H9 (cell line): Measurements from ENCODE around the gene SPINT2. TPM values are rescaled to one million over a fixed set of nuclear protein-coding genes. Genes with fewer than 3 reads are reported as not detected.

Experiments
- DNase-seq: peaks from one replicate; pipeline ENCODE4 v3.0.0-alpha.2; 2017
- H2AFZ ChIP-seq: one replicate; pipeline ENCODE4 v1.6.1; 2013; ENCODE audit warnings: mild to moderate bottlenecking, low read length, control low read depth, moderate library complexity
- H2AK5ac ChIP-seq: 2 replicates; pipeline ENCODE4 v1.6.1; 2013; ENCODE audit warnings: low read length, control low read depth, mixed read lengths; ENCODE audit not compliant: insufficient read length
- H2BK120ac ChIP-seq: one replicate; pipeline ENCODE4 v1.6.1; 2013; ENCODE audit warnings: low read depth, mild to moderate bottlenecking, low read length, control low read depth, inconsistent platforms; ENCODE audit not compliant: poor library complexity, severe bottlenecking
- H2BK12ac ChIP-seq: 2 replicates; pipeline ENCODE4 v1.6.1; 2013; ENCODE audit warnings: low read length, control low read depth, mixed read lengths, low read depth; ENCODE audit not compliant: insufficient read length
- H2BK15ac ChIP-seq: 2 replicates; pipeline ENCODE4 v1.6.1; 2013; ENCODE audit warnings: low read depth, low read length, control low read depth
- H2BK20ac ChIP-seq: one replicate; pipeline ENCODE4 v1.6.1; 2013; ENCODE audit warnings: low read depth, mild to moderate bottlenecking, low read length, control low read depth, inconsistent platforms; ENCODE audit not compliant: poor library complexity, severe bottlenecking
- H2BK5ac ChIP-seq: 2 replicates; pipeline ENCODE4 v1.6.1; 2013; ENCODE audit warnings: low read length, control low read depth, mixed read lengths; ENCODE audit not compliant: insufficient read length
- H3K14ac ChIP-seq: 2 replicates; pipeline ENCODE4 v1.6.1; 2013; ENCODE audit warnings: low read length, control low read depth; ENCODE audit not compliant: insufficient read depth
- H3K18ac ChIP-seq: 2 replicates; pipeline ENCODE4 v1.6.1; 2013; ENCODE audit warnings: low read depth, mild to moderate bottlenecking, mixed read lengths, low read length, control low read depth; ENCODE audit not compliant: insufficient read length
- H3K23ac ChIP-seq: 2 replicates; pipeline ENCODE4 v1.6.1; 2013; ENCODE audit warnings: low read length, control low read depth, mixed read lengths, low read depth; ENCODE audit not compliant: insufficient read length
- H3K23me2 ChIP-seq: 2 replicates; pipeline ENCODE4 v1.6.1; 2013; ENCODE audit warnings: low read depth, mild to moderate bottlenecking, mixed read lengths, low read length, control low read depth; ENCODE audit not compliant: insufficient read length, poor library complexity, severe bottlenecking
- H3K27ac ChIP-seq: 2 replicates; pipeline ENCODE4 v1.5.1; 2013; ENCODE audit warnings: low read length, control low read depth, mixed read lengths, low read depth; ENCODE audit not compliant: insufficient read length
- H3K27me3 ChIP-seq: 2 replicates; pipeline ENCODE4 v1.6.1; 2013; ENCODE audit warnings: low read length, control low read depth, inconsistent platforms; ENCODE audit not compliant: insufficient read depth
- H3K4ac ChIP-seq: 2 replicates; pipeline ENCODE4 v1.6.1; 2013; ENCODE audit warnings: low read depth, mild to moderate bottlenecking, control low read depth, inconsistent platforms, low read length, moderate library complexity
- H3K4me1 ChIP-seq: 2 replicates; pipeline ENCODE4 v1.6.1; 2013; ENCODE audit warnings: low read length, control low read depth, inconsistent platforms; ENCODE audit not compliant: insufficient read depth
- H3K4me2 ChIP-seq: 2 replicates; pipeline ENCODE4 v1.6.1; 2013; ENCODE audit warnings: low read length, control low read depth, mixed read lengths; ENCODE audit not compliant: insufficient read length, insufficient read depth
- H3K56ac ChIP-seq: 2 replicates; pipeline ENCODE4 v1.6.1; 2013; ENCODE audit warnings: low read depth, mild to moderate bottlenecking, mixed read lengths, low read length, control low read depth; ENCODE audit not compliant: insufficient read length
- H3K79me1 ChIP-seq: 2 replicates; pipeline ENCODE4 v1.6.1; 2013; ENCODE audit warnings: low read depth, mild to moderate bottlenecking, moderate library complexity, low read length, control low read depth, inconsistent platforms; ENCODE audit not compliant: insufficient read depth, poor library complexity, severe bottlenecking
- H3K79me2 ChIP-seq: 2 replicates; pipeline ENCODE4 v1.6.1; 2013; ENCODE audit warnings: low read length, control low read depth, inconsistent platforms; ENCODE audit not compliant: insufficient read depth
- H3K9ac ChIP-seq: 2 replicates; pipeline ENCODE4 v1.6.1; 2013; ENCODE audit warnings: low read length, control low read depth, mixed read lengths; ENCODE audit not compliant: insufficient read length; ENCODE audit errors: extremely low read depth
- H3K9me3 ChIP-seq: one replicate; pipeline ENCODE4 v1.6.1; 2013; ENCODE audit warnings: low read depth, low read length, inconsistent platforms; ENCODE audit not compliant: control insufficient read depth
- H3T11ph ChIP-seq: one replicate; pipeline ENCODE4 v1.6.1; 2013; ENCODE audit warnings: mild to moderate bottlenecking, low read length, control low read depth, inconsistent platforms
- H4K20me1 ChIP-seq: one replicate; pipeline ENCODE4 v1.6.1; 2013; ENCODE audit not compliant: control insufficient read depth, insufficient read length, insufficient read depth
- H4K5ac ChIP-seq: 2 replicates; pipeline ENCODE4 v1.6.1; 2013; ENCODE audit warnings: low read depth, mild to moderate bottlenecking, mixed read lengths, low read length, control low read depth; ENCODE audit not compliant: insufficient read length
- H4K8ac ChIP-seq: replicated peaks from 2 replicates; pipeline ENCODE4 v1.6.1; 2013; ENCODE audit warnings: low read length, control low read depth, mixed read lengths, low read depth; ENCODE audit not compliant: insufficient read length
- H4K91ac ChIP-seq: 2 replicates; pipeline ENCODE4 v1.6.1; 2013; ENCODE audit warnings: low read depth, mild to moderate bottlenecking, moderate library complexity, mixed read lengths, low read length, control low read depth; ENCODE audit not compliant: insufficient read length
- H3K27ac Mint-ChIP-seq, 3 experiments: 2 replicates in 2 of 3; 3 replicates in 1 of 3; pipeline ENCODE4 v1.8.0; 2020 to 2021; ENCODE audit warnings: mixed read lengths in 3 of 3, mild to moderate bottlenecking in 1 of 3, moderate library complexity in 1 of 3
- H3K27me3 Mint-ChIP-seq: 2 replicates; pipeline ENCODE4 v1.8.0; 2021; ENCODE audit warnings: low read depth, mild to moderate bottlenecking, moderate library complexity, mixed read lengths
- H3K36me3 Mint-ChIP-seq, 3 experiments: 2 replicates in 2 of 3; 3 replicates in 1 of 3; pipeline ENCODE4 v1.8.0; 2020 to 2021; ENCODE audit warnings: low read depth in 3 of 3, mixed read lengths in 3 of 3; ENCODE audit not compliant: insufficient read depth in 1 of 3
- H3K4me1 Mint-ChIP-seq, 2 experiments: 2 replicates each; pipeline ENCODE4 v1.8.0; 2020; ENCODE audit warnings: mixed read lengths in 2 of 2
- H3K4me3 Mint-ChIP-seq, 2 experiments: 2 replicates in 1 of 2; 3 replicates in 1 of 2; pipeline ENCODE4 v1.8.0; 2020 to 2021; ENCODE audit warnings: mild to moderate bottlenecking in 2 of 2, mixed read lengths in 2 of 2, moderate library complexity in 1 of 2
- H3K9me3 Mint-ChIP-seq, 2 experiments: 2 replicates in 1 of 2; 3 replicates in 1 of 2; pipeline ENCODE4 v1.8.0; 2020; ENCODE audit warnings: mild to moderate bottlenecking in 2 of 2, mixed read lengths in 2 of 2, moderate library complexity in 1 of 2
- CTCF ChIP-seq: fragments of 200-600 bp; sonication (generic); conservative IDR thresholded peaks from 3 replicates; pipeline ENCODE4 v1.8.0; 2021; ENCODE audit warnings: antibody characterized with exemption, mild to moderate bottlenecking
- WGBS: extraction: QIAGEN DNeasy Blood & Tissue Kit; methylation state at CpG from one replicate; pipeline ENCODE4 v1.1.7; 2013; ENCODE audit warnings: missing lambda C conversion rate, low lambda C conversion rate, mixed read lengths; ENCODE audit not compliant: insufficient read length; ENCODE audit errors: extremely low coverage; 5-methylcytosine and 5-hydroxymethylcytosine counted together
- total RNA-seq: library from RNA; stranded (reverse); gene quantifications from 2 replicates; pipeline ENCODE4 v1.2.1, GENCODE V29; 2021

Gene SPINT2
- total RNA-seq, 1 experiment from 2014 or later: 283 TPM

- Histone ChIP-seq H3K27me3 (no peaks in the 10 kb centered on the region), H3K23ac (no peak overlapping the region), H4K5ac (no peak overlapping the region), H2BK5ac (no peak overlapping the region), H3T11ph (no peak overlapping the region), H2BK15ac (no peak overlapping the region), H3K23me2 (peaks cover 11% of the 10 kb centered on the region), H3K79me2 (peaks cover 39% of the 10 kb centered on the region; the same call in 1 of the 2 replicates), H2BK12ac (no peak overlapping the region), H3K9ac (peak overlapping the region; percentile 33), H2AK5ac (no peak overlapping the region), H3K4me2 (peak overlapping the region; percentile 15), H2BK120ac (no peak overlapping the region), H3K27ac (no peak overlapping the region), H3K14ac (peak overlapping the region; percentile 36; the same call in 1 of the 2 replicates), H3K9me3 (no peaks in the 10 kb centered on the region), H3K56ac (no peak overlapping the region), H2AFZ (no peak overlapping the region), H4K20me1 (no peaks in the 10 kb centered on the region), H3K18ac (no peak overlapping the region), H3K4me1 (peaks cover 12% of the 10 kb centered on the region; the same call in 1 of the 2 replicates), H3K4ac (no peak overlapping the region), H4K8ac (no peak overlapping the region), H4K91ac (no peak overlapping the region), H3K79me1 (peaks cover 17% of the 10 kb centered on the region), H2BK20ac (no peak overlapping the region)
- Mint-ChIP-seq H3K4me1 (peaks cover 60 to 65% of the 10 kb centered on the region in 2 experiments), H3K27me3 (no peaks in the 10 kb centered on the region), H3K36me3 (peaks cover 2 to 20% (median 16%) of the 10 kb centered on the region in 3 experiments; a peak in 4 of 7 replicates), H3K9me3 (no peaks in the 10 kb centered on the region; a peak in 2 of 5 replicates), H3K4me3 (peak overlapping the region; percentile 96 to 100), H3K27ac (peak overlapping the region; percentile 1 to 96 (median 94); a peak in 4 of 7 replicates)
- TF ChIP-seq CTCF: no peak
- WGBS: no CpG with 5 or more reads among the region's 12 CpGs
- no peak for DNase-seq
These were observed 2.7 kb downstream of the SPINT2 start for GRCh38 chr19:38266981-38267597.
